ENCODE results near the gene POLR3H.
A peak's percentile ranks its signal among the peaks of the same experiment; 100 is the strongest.

POLR3H gene

GRCh38 chr22:41551877-41552582, 7.8 kb upstream of the POLR3H start:
- H3K27me3 ChIP-seq (ENCODE audit: insufficient read depth, poor library complexity, severe bottlenecking), result no peaks in the 10 kb centered on the region
- no peak overlapping the region for H3K4me3 ChIP-seq (replicated peaks; ENCODE audit: insufficient read depth, low read length)
- no peak for DNase-seq (ENCODE audit: low read depth in 1 of 2, low spot score in 1 of 2)
- no peak for TF ChIP-seq POLR2AphosphoS5 (IDR thresholded peaks at IDR 0.05; ENCODE audit: low read depth)
- H3K27ac ChIP-seq (replicated peaks), result no peak overlapping the region

DNA sequence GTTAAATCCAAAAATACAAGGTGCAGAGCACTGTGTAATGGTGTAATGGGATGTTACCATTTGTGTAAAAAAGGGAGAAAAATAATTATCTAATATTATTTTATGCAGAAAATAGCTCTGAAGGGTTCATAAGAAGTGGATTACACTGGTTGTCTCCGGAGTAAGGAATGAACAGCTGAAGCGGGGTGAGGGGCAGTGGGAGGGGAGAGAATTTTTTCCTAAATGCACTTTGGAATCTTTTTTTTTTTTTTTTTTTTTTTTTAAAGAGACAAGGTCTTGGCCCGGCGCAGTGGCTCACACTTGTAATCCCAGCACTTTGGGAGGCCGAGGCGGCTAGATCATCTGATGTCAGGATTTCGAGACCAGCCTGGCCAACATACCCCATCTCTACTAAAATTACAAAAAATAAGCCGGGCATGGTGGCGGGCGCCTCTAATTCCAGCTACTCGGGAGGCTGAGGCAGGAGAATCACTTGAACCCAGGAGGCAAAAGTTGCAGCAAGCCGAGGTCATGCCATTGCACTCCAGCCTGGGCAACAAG, 6.8 kb upstream of the POLR3H start:
- TF ChIP-seq, protein P1, sequence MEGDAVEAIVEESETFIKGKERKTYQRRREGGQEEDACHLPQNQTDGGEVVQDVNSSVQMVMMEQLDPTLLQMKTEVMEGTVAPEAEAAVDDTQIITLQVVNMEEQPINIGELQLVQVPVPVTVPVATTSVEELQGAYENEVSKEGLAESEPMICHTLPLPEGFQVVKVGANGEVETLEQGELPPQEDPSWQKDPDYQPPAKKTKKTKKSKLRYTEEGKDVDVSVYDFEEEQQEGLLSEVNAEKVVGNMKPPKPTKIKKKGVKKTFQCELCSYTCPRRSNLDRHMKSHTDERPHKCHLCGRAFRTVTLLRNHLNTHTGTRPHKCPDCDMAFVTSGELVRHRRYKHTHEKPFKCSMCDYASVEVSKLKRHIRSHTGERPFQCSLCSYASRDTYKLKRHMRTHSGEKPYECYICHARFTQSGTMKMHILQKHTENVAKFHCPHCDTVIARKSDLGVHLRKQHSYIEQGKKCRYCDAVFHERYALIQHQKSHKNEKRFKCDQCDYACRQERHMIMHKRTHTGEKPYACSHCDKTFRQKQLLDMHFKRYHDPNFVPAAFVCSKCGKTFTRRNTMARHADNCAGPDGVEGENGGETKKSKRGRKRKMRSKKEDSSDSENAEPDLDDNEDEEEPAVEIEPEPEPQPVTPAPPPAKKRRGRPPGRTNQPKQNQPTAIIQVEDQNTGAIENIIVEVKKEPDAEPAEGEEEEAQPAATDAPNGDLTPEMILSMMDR (IDR thresholded peaks at IDR 0.05; ENCODE audit: insufficient read depth, low read length), result no peak
- Histone ChIP-seq H3K27ac (replicated peaks) (no peak overlapping the region), H3K27me3 (ENCODE audit: insufficient read depth, poor library complexity, severe bottlenecking) (no peaks in the 10 kb centered on the region), H3K4me3 (replicated peaks; ENCODE audit: insufficient read depth, low read length) (no peak overlapping the region)
- DNase-seq (ENCODE audit: low read depth in 1 of 2, low spot score in 1 of 2), result no peak

- TF ChIP-seq REST (IDR thresholded peaks at IDR 0.05; ENCODE audit: insufficient replicate concordance, low read depth), result no peak
- TF ChIP-seq, protein P1 (IDR thresholded peaks at IDR 0.05; ENCODE audit: insufficient read depth, low read length), result no peak
- TF ChIP-seq POLR2AphosphoS5 (IDR thresholded peaks at IDR 0.05; ENCODE audit: low read depth), result no peak
- TF ChIP-seq SPI1 (IDR thresholded peaks at IDR 0.05; ENCODE audit: borderline replicate concordance, low read depth), result no peak
- no peak for DNase-seq (ENCODE audit: low read depth in 1 of 2, low spot score in 1 of 2)
- H3K4me3 ChIP-seq (replicated peaks; ENCODE audit: insufficient read depth, low read length), result no peak overlapping the region
- no peaks in the 10 kb centered on the region for H3K27me3 ChIP-seq (ENCODE audit: insufficient read depth, poor library complexity, severe bottlenecking)
- no peak overlapping the region for H3K27ac ChIP-seq (replicated peaks)
Observed at GRCh38 chr22:41548830-41549211, 4.6 kb upstream of the POLR3H start.

GRCh38 chr22:41544671-41545476, 604 bp upstream of the POLR3H start:
- TF ChIP-seq SPI1 (IDR thresholded peaks at IDR 0.05; ENCODE audit: borderline replicate concordance, low read depth) (no peak), GABPA (IDR thresholded peaks at IDR 0.05; ENCODE audit: low read depth) (no peak), POLR2AphosphoS5 (IDR thresholded peaks at IDR 0.05; ENCODE audit: low read depth) (no peak), REST (IDR thresholded peaks at IDR 0.05; ENCODE audit: insufficient replicate concordance, low read depth) (no peak)
- TF ChIP-seq, protein P1 (IDR thresholded peaks at IDR 0.05; ENCODE audit: insufficient read depth, low read length), result no peak
- Histone ChIP-seq H3K27ac (replicated peaks) (peak overlapping the region; percentile 58), H3K27me3 (ENCODE audit: insufficient read depth, poor library complexity, severe bottlenecking) (no peaks in the 10 kb centered on the region), H3K4me3 (replicated peaks; ENCODE audit: insufficient read depth, low read length) (peak overlapping the region; percentile 36)
- no peak for DNase-seq (ENCODE audit: low read depth in 1 of 2, low spot score in 1 of 2)
